ENCODE data around the gene TRAPPC6A.
A peak's percentile ranks its signal among the peaks of the same experiment; 100 is the strongest.

Gene TRAPPC6A

DNA sequence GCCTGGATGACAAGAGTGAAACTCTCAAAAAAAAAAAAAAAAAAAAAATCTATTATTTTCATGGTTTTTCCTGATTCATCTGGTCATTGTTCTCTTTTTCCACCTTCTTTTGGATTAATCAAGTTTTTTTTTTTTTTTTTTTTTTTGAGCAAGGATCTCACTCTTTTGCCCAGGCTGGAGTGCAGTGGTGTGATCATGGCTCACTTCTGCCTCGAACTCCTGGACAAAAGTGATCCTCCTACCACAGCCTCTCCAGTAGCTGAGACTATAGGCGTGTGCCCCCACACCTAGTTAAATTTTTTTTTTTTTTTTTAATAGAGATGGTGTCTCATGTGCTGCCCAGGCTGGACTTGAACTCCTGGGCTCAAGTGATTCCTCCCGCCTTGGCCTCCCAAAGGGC is 28.3 kb upstream of the TRAPPC6A start:
- H3K36me3 Mint-ChIP-seq (ENCODE audit: insufficient read depth), result peaks cover 2% of the 10 kb centered on the region
- no peak overlapping the region for H3K27ac Mint-ChIP-seq (ENCODE audit: low read depth)
- peaks cover 7% of the 10 kb centered on the region for H3K4me1 Mint-ChIP-seq
- H3K9me3 Mint-ChIP-seq, result no peaks in the 10 kb centered on the region
- no peak for DNase-seq (ENCODE audit: low spot score in 2 of 2)
- ATAC-seq (replicated peaks; ENCODE audit: extremely low read depth, poor library complexity, severe bottlenecking), result no peak
- H3K4me3 Mint-ChIP-seq, result no peak overlapping the region
- no peaks in the 10 kb centered on the region for H3K27me3 Mint-ChIP-seq

DNA sequence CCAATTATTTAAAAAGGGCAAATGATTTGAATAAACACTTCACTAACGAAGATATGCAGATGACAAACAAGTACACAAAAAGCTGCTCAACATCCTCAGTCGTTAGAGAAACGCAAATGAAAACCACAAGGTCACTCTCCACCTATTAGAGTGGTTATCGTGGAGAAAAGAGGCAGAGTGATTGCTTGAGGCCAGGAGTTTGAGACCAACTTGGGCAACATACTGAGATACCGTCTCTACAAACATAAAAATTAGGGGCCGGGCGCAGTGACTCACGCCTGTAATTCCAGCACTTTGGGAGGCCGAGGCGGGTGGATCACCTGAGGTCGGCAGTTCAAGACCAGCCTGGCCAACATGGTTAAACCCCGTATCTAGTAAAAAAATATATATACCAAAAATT is 27.8 kb upstream of the TRAPPC6A start:
- ATAC-seq (replicated peaks; ENCODE audit: extremely low read depth, poor library complexity, severe bottlenecking), result no peak
- no peak overlapping the region for H3K4me3 Mint-ChIP-seq
- H3K36me3 Mint-ChIP-seq (ENCODE audit: insufficient read depth), result peaks cover 2% of the 10 kb centered on the region
- H3K27me3 Mint-ChIP-seq, result no peaks in the 10 kb centered on the region
- no peak overlapping the region for H3K27ac Mint-ChIP-seq (ENCODE audit: low read depth)
- DNase-seq (ENCODE audit: low spot score in 2 of 2), result no peak
- H3K4me1 Mint-ChIP-seq, result peaks cover 7% of the 10 kb centered on the region
- H3K9me3 Mint-ChIP-seq, result no peaks in the 10 kb centered on the region

DNA sequence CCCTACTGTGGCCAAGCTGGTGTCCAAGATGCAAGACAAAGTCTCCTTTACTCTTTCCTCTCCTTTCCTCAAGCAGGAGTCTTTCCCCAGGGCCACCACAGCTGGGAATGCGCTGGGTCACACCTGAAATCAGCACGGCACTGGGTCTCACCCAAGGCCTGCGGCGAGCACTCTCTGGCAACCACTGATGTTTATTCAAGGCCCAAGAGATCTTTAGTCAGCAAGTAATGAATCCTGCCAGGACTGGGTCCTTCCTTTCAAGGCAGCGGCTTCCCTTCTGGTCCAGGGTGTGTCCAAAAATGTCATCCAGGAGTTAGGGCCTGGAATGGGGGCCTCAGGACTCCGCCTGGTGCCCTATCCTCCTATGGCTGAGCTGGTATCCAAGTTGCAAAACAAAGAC is 24.6 kb upstream of the TRAPPC6A start:
- Mint-ChIP-seq H3K27ac (ENCODE audit: low read depth) (peak overlapping the region; percentile 30), H3K36me3 (ENCODE audit: insufficient read depth) (no peaks in the 10 kb centered on the region), H3K9me3 (no peaks in the 10 kb centered on the region), H3K4me1 (no peaks in the 10 kb centered on the region), H3K27me3 (no peaks in the 10 kb centered on the region), H3K4me3 (no peak overlapping the region)
- ATAC-seq (replicated peaks; ENCODE audit: extremely low read depth, poor library complexity, severe bottlenecking) (no peak), DNase-seq (ENCODE audit: low spot score in 2 of 2) (no peak)

DNA sequence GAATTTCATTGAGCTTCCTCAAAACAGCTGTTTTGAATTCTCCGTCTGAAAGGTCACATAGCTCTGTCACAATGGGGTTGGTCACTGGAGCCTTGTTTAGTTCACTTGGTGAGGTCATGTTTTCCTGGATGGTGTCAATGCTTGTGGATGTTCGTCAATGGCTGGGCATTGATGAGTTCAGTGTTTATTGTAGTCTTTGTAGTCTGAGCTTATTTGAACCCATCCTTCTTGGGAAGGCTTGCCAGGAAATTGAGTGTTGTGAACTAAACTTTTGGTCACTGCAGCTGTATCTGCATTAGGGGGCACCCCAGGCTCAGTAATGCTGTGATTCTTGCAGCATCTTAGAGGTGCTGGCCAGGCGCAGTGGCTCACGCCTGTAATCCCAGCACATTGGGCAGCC is 22.5 kb upstream of the TRAPPC6A start:
- Mint-ChIP-seq H3K27me3 (no peaks in the 10 kb centered on the region), H3K9me3 (no peaks in the 10 kb centered on the region), H3K36me3 (ENCODE audit: insufficient read depth) (no peaks in the 10 kb centered on the region), H3K4me1 (no peaks in the 10 kb centered on the region), H3K4me3 (no peak overlapping the region), H3K27ac (ENCODE audit: low read depth) (peak overlapping the region; percentile 42)
- no peak for ATAC-seq (replicated peaks; ENCODE audit: extremely low read depth, poor library complexity, severe bottlenecking)
- DNase-seq (ENCODE audit: low spot score in 2 of 2), result no peak

DNA sequence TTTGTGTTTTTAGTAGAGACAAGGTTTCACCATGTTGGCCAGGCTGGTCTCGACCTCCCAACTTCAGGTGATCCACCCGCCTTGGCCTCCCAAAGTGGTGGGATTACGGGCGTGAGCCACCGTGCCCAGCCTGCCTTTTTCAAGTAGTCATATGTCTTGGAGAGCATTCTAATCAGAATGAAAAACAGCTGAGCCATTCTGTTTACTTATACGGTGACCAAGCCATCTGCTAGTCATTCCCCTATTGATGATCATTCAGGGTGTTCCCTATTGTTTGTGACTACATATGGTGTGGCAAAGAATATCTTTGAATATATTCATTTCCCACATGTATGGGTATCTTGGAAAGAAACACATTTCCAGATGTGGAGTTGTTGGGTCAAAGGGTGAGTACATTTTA is 17.7 kb upstream of the TRAPPC6A start:
- Mint-ChIP-seq H3K27ac (ENCODE audit: low read depth) (no peak overlapping the region), H3K36me3 (ENCODE audit: insufficient read depth) (peaks cover under 1% of the 10 kb centered on the region), H3K4me1 (no peaks in the 10 kb centered on the region), H3K4me3 (no peak overlapping the region), H3K9me3 (no peaks in the 10 kb centered on the region), H3K27me3 (no peaks in the 10 kb centered on the region)
- ATAC-seq (replicated peaks; ENCODE audit: extremely low read depth, poor library complexity, severe bottlenecking) (no peak), DNase-seq (ENCODE audit: low spot score in 2 of 2) (no peak)

DNA sequence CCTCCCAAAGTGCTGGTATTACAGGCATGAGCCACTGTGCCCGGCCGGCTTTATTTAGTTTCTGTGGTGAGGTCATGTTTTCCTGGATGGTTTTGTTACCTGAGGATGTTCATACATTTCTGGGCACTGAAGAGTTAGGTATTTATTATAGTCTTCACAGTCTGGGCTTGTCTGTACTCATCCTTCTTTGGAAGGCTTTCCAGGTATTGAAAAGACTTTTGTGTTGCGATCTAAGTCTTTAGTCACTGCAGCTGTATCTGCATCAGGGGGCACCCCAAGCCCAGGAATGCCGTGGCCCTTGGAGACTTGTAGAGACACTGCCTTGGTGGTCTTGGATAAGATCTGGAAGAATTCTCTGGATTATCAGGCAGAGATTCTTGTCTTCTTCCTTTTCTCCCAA is 13.3 kb upstream of the TRAPPC6A start:
- Mint-ChIP-seq H3K27me3 (no peaks in the 10 kb centered on the region), H3K36me3 (ENCODE audit: insufficient read depth) (peaks cover 1% of the 10 kb centered on the region), H3K9me3 (no peaks in the 10 kb centered on the region), H3K27ac (ENCODE audit: low read depth) (no peak overlapping the region), H3K4me3 (no peak overlapping the region), H3K4me1 (peaks cover 5% of the 10 kb centered on the region)
- DNase-seq (ENCODE audit: low spot score in 2 of 2), result no peak
- no peak for ATAC-seq (replicated peaks; ENCODE audit: extremely low read depth, poor library complexity, severe bottlenecking)

DNA sequence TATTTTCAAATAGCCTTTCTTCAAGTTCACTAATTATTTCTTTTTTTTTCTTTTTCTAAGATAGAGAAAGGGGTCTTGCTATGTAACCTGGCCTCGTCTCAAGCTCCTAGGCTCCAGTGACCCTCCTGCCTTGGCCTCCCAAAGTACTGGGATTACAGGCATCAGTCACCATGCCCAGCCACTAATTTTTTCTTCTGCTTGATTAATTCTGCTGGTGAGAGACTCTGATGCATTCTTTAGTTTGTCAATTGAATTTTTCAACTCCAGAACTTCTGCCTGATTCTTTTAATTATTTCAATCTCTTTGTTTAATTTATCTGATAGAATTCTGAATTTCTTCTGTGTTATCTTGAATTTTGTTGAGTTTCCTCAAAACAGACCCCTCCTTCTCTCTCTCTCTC is 11.9 kb upstream of the TRAPPC6A start:
- no peak overlapping the region for H3K27ac Mint-ChIP-seq (ENCODE audit: low read depth)
- no peaks in the 10 kb centered on the region for H3K9me3 Mint-ChIP-seq
- ATAC-seq (replicated peaks; ENCODE audit: extremely low read depth, poor library complexity, severe bottlenecking), result no peak

DNA sequence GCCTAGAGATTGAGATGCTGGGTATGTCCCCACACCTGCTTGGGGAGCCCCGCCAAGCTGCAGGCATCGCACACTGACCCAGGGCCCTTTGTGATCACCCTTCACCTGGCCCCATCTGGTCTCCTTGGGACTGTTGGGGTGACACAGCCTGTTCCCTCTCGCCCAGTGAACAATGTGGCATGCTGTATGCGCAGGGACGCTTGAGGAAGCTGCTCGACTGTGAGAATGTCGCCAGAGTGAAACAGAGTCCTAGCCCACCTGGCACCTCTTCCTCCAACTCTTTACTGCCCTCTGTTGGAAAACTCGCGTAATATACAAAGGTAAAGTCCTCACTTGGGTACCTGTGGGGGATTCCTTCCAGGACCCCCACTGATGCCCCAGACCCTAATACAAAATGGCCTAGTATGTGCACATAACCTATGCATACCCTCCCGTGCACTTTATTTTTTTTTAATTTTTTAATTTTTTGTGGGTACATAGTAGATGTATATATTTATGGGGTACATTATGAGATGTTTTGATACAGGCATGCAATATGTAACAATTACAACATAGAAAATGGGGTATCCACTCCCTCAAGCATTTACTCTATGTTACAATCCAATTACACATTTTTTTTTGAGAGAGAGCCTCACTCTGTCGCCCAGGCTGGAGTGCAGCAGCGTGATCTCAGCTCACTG is 9.5 kb upstream of the TRAPPC6A start:
- H3K36me3 Mint-ChIP-seq (ENCODE audit: insufficient read depth), result peaks cover 4% of the 10 kb centered on the region
- H3K27me3 Mint-ChIP-seq, result no peaks in the 10 kb centered on the region
- H3K4me1 Mint-ChIP-seq, result peaks cover 17% of the 10 kb centered on the region
- no peak overlapping the region for H3K27ac Mint-ChIP-seq (ENCODE audit: low read depth)
- no peak overlapping the region for H3K4me3 Mint-ChIP-seq
- DNase-seq (ENCODE audit: low spot score in 2 of 2) (no peak), ATAC-seq (replicated peaks; ENCODE audit: extremely low read depth, poor library complexity, severe bottlenecking) (peak; percentile 58)
- no peaks in the 10 kb centered on the region for H3K9me3 Mint-ChIP-seq

More for the DNA sequence above, 11.9 kb upstream of the TRAPPC6A start:
- H3K4me3 Mint-ChIP-seq, result no peak overlapping the region
- no peaks in the 10 kb centered on the region for H3K27me3 Mint-ChIP-seq
- peaks cover 1% of the 10 kb centered on the region for H3K36me3 Mint-ChIP-seq (ENCODE audit: insufficient read depth)
- DNase-seq (ENCODE audit: low spot score in 2 of 2), result no peak
- peaks cover 9% of the 10 kb centered on the region for H3K4me1 Mint-ChIP-seq

DNA sequence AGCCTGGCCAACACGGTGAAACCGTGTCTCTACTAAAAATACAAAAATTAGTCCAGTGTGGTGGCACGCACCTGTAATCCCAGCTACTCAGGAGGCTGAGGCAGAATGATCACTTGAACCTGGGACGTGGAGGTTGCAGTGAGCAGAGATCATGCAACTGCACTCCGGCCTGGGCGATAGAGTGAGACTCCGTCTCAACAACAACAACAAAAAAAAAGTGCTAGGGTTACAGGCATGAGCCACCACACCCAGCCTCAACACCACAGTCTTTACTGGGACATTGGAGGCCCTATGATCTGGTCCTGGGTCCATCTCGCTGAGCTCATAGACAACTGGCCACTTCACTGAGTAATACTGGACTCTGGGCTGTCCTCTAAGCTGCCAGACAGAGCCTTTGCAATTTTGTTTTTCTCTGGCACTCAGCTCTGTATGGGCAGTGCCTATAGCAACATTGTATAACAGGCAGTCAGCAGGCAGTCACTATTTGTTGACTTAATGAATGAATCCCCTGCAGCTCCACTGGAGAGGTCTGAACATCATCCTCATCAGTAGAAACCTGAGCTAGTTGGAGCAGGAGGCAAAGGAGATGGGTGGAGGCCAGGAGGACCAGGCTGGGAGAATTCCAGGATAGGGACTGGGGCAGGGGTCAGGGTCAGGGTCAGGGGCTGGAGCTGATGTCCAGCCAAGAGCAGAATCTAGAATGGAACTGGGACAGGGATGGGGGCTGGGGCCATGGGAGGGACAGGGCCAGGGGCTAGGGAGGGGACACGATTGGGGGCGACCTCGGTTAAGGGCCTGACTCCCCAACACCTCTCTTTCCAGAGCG is 8.7 kb upstream of the TRAPPC6A start:
- H3K4me3 Mint-ChIP-seq, result no peak overlapping the region
- H3K36me3 Mint-ChIP-seq (ENCODE audit: insufficient read depth), result peaks cover 7% of the 10 kb centered on the region
- DNase-seq (ENCODE audit: low spot score in 2 of 2) (no peak), ATAC-seq (replicated peaks; ENCODE audit: extremely low read depth, poor library complexity, severe bottlenecking) (no peak)
- H3K4me1 Mint-ChIP-seq, result peaks cover 20% of the 10 kb centered on the region
- no peaks in the 10 kb centered on the region for H3K9me3 Mint-ChIP-seq
- no peaks in the 10 kb centered on the region for H3K27me3 Mint-ChIP-seq
- H3K27ac Mint-ChIP-seq (ENCODE audit: low read depth), result no peak overlapping the region

DNA sequence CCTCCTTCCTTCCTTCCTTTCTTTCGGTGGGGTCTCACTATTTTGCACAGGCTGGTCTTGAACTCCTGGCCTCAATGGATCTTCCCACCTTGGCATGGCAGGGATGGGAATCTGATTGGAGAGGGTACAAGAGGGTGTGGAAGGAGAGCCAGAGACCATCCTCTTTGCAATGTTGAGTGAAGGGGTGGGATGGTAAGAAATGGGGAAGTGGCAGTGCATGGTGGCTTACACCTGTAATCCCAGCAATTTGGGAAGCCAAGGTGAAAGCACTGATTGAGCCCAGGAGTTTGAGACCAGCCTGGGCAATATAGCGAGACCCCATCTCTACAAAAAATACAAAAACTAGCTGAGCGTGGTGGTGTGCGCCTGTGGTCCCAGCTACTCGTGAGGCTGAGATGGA is 6.1 kb upstream of the TRAPPC6A start:
- H3K4me3 Mint-ChIP-seq, result no peak overlapping the region
- no peaks in the 10 kb centered on the region for H3K27me3 Mint-ChIP-seq
- DNase-seq (ENCODE audit: low spot score in 2 of 2) (no peak), ATAC-seq (replicated peaks; ENCODE audit: extremely low read depth, poor library complexity, severe bottlenecking) (no peak)
- no peaks in the 10 kb centered on the region for H3K9me3 Mint-ChIP-seq
- no peak overlapping the region for H3K27ac Mint-ChIP-seq (ENCODE audit: low read depth)
- peaks cover 14% of the 10 kb centered on the region for H3K36me3 Mint-ChIP-seq (ENCODE audit: insufficient read depth)
- H3K4me1 Mint-ChIP-seq, result peaks cover 35% of the 10 kb centered on the region

DNA sequence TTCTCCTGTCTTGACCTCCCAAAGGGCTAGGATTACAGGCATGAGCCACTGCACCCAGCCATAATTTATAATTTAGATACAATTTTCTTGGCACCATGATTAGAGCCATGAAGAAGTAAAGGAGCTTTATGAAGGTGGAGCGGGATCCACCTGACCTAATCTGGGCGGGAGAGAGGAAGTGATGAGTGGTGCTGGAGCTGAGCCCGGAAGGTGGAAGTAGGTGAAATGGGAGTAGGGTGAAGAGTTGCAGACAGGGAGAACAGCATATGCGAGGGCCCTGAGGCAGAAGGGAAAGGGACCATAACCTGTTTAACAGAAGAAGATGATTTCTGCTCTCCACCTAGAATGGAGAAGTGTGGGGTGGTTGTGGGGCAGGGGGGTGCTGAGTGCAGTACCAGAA is 4.7 kb upstream of the TRAPPC6A start:
- Mint-ChIP-seq H3K9me3 (no peaks in the 10 kb centered on the region), H3K36me3 (ENCODE audit: insufficient read depth) (peaks cover 26% of the 10 kb centered on the region), H3K27me3 (no peaks in the 10 kb centered on the region), H3K4me1 (peaks cover 35% of the 10 kb centered on the region), H3K4me3 (no peak overlapping the region), H3K27ac (ENCODE audit: low read depth) (no peak overlapping the region)
- no peak for DNase-seq (ENCODE audit: low spot score in 2 of 2)
- no peak for ATAC-seq (replicated peaks; ENCODE audit: extremely low read depth, poor library complexity, severe bottlenecking)

DNA sequence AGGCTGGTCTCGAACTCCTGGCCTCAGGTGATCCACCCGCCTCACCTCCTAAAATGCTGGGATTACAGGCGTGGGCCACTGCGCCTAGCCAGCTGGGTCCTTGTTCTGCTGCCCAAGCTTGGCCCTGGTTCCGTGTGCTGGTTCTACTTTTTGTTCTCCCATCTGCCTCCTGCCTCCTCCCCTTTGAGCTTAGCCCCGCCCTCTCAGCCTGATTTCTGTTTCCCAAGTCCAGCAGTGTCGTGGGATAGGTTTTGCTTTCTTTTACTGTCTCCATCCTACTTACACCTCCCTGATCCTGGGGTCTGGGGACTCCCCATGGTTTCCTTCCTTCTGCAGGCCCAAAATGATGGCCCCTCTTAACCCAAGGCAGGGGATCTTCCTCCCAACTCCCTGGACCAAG is 2.9 kb upstream of the TRAPPC6A start:
- peaks cover 31% of the 10 kb centered on the region for H3K4me1 Mint-ChIP-seq
- no peaks in the 10 kb centered on the region for H3K27me3 Mint-ChIP-seq
- H3K36me3 Mint-ChIP-seq (ENCODE audit: insufficient read depth), result peaks cover 26% of the 10 kb centered on the region
- peak overlapping the region; percentile 74 for H3K4me3 Mint-ChIP-seq
- H3K27ac Mint-ChIP-seq (ENCODE audit: low read depth), result peak overlapping the region; percentile 29
- DNase-seq (ENCODE audit: low spot score in 2 of 2) (no peak), ATAC-seq (replicated peaks; ENCODE audit: extremely low read depth, poor library complexity, severe bottlenecking) (no peak)
- H3K9me3 Mint-ChIP-seq, result no peaks in the 10 kb centered on the region

DNA sequence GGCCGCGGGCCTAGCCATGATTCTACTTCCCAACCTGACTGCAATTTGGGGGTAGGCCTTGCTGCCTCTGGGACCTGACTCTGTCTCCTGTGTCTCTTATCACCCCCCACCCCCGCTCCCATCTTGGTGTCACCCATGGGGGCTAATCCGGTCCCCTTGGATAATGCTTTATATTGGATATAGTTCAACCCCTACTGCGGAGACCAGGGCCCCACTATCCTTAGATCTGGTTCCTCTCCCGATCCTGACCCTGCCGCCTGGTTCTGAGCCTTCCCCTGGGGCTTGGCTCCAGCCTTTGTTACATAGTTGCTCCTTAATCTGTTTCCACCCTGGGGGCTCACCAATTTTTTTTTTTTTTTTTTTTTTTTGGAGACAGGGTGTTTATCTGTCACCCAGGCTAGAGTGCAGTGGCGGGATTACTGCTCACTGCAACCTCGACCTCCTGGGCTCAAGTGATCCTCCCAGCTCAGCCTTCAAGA is 1.9 kb upstream of the TRAPPC6A start:
- Mint-ChIP-seq H3K9me3 (no peaks in the 10 kb centered on the region), H3K36me3 (ENCODE audit: insufficient read depth) (peaks cover 28% of the 10 kb centered on the region), H3K27ac (ENCODE audit: low read depth) (no peak overlapping the region), H3K27me3 (no peaks in the 10 kb centered on the region), H3K4me3 (peak overlapping the region; percentile 74), H3K4me1 (peaks cover 32% of the 10 kb centered on the region)
- no peak for DNase-seq (ENCODE audit: low spot score in 2 of 2)
- ATAC-seq (replicated peaks; ENCODE audit: extremely low read depth, poor library complexity, severe bottlenecking), result no peak
